Spleen (tissue), 11 donors: ENCODE data around the gene PCYT1A. TPM values are rescaled to one million over a fixed set of nuclear protein-coding genes. Genes with fewer than 3 reads are reported as not detected.
A peak's percentile ranks its signal among the peaks of the same experiment; 100 is the strongest.

Experiments used
- DNase-seq: peaks from one replicate; pipeline ENCODE4 v3.0.0-alpha.2; 2020
- H3K27ac ChIP-seq, 8 donors: fragments of 200-600 bp; sonication (generic) in 7 of 8; 1 replicate in 4 of 8; 2 replicates in 4 of 8; pipeline versions ENCODE4 v1.5.0 to v1.8.0; 2016 to 2021; ENCODE audit warnings: inconsistent platforms in 4 of 8, mild to moderate bottlenecking in 4 of 8, moderate library complexity in 1 of 8
- H3K27me3 ChIP-seq, 7 donors: fragments of 200-600 bp; sonication (generic) in 6 of 7; replicated peaks in 1 of 7; 1 replicate in 4 of 7; 2 replicates in 3 of 7; pipeline versions ENCODE4 v1.5.0 to v1.8.0; 2016 to 2021; ENCODE audit warnings: inconsistent platforms in 3 of 7, mild to moderate bottlenecking in 1 of 7
- H3K36me3 ChIP-seq, 6 donors: fragments of 200-600 bp; sonication (generic) in 5 of 6; 1 replicate in 4 of 6; 2 replicates in 2 of 6; pipeline versions ENCODE4 v1.5.0 to v1.8.0; 2016 to 2021; ENCODE audit warnings: inconsistent platforms in 2 of 6
- H3K4me1 ChIP-seq, 6 donors: fragments of 200-600 bp; sonication (generic) in 5 of 6; 1 replicate in 3 of 6; 2 replicates in 3 of 6; pipeline versions ENCODE4 v1.5.0 to v1.8.0; 2016 to 2021; ENCODE audit warnings: inconsistent platforms in 3 of 6
- H3K4me3 ChIP-seq, 8 donors: fragments of 200-600 bp; sonication (generic) in 7 of 8; 1 replicate in 4 of 8; 2 replicates in 4 of 8; pipeline versions ENCODE4 v1.5.0 to v1.8.0; 2016 to 2021; ENCODE audit warnings: inconsistent platforms in 4 of 8, mild to moderate bottlenecking in 4 of 8, moderate library complexity in 2 of 8
- H3K9me3 ChIP-seq, 8 donors: fragments of 200-600 bp; sonication (generic) in 7 of 8; 1 replicate in 4 of 8; 2 replicates in 4 of 8; pipeline versions ENCODE4 v1.5.0 to v1.8.0; 2016 to 2021; ENCODE audit warnings: inconsistent platforms in 4 of 8
- POLR2A ChIP-seq, 3 donors: fragments of 450-650 bp; IDR thresholded peaks; one replicate each; pipeline ENCODE4 v1.5.1; 2017; ENCODE audit warnings: antibody characterized with exemption in 3 of 3, mild to moderate bottlenecking in 1 of 3
- POLR2AphosphoS5 ChIP-seq, 3 donors: sonication (generic); formaldehyde crosslinking; IDR thresholded peaks; one replicate each; pipeline ENCODE4 v1.5.1; 2017; ENCODE audit warnings: antibody characterized with exemption in 3 of 3
- WGBS, 5 donors: extraction: QIAGEN DNeasy Blood & Tissue Kit in 3 of 5; methylation state at CpG; one replicate each; pipeline versions ENCODE4 v1.1.5 to v1.1.7; 2013 to 2018; 5-methylcytosine and 5-hydroxymethylcytosine counted together
- intact Hi-C: fragments of 100-400 bp; cut with DNase I; formaldehyde crosslinking; loops from one replicate; pipeline ENCODE4 v1.15.0; 2023; ENCODE audit warnings: low total_unique reads
- polyA plus RNA-seq, 3 donors: library from polyadenylated mRNA; stranded (reverse); fragments of 200-250 nt; gene quantifications; one replicate each; pipeline ENCODE4 v1.2.1, GENCODE V29; 2013
- total RNA-seq, 7 donors: library from RNA; depleted of rRNA in 3 of 7; stranded (reverse); fragments of >200 nt in 3 of 7; fragmentation: NEBNext Ultra II Directional in 4 of 7; extraction: Animal tissue kit (Norgen Biotek cat#: 25700) in 4 of 7; gene quantifications; one replicate each; pipeline versions ENCODE4 v1.1.0 to v1.2.1, GENCODE V29; 2016 to 2021
- TF ChIP-seq, protein P1 (sequence below), 11 experiments: fragments of 200-600 bp in 7 of 11; fragments of 450-650 bp in 4 of 11; sonication (generic) in 4 of 11; IDR thresholded peaks in 8 of 11; conservative IDR thresholded peaks in 3 of 11; 1 replicate in 7 of 11; 2 replicates in 4 of 11; pipeline versions ENCODE4 v1.4.0 to v1.8.0; 2016 to 2021; ENCODE audit warnings: antibody characterized with exemption in 11 of 11, inconsistent platforms in 4 of 11, mild to moderate bottlenecking in 1 of 11
- donor health status: healthy with polysubstance abuse.
- donor health status: DM: no; HTN: no; CAD: no; lungs with moderate emphysema.
- donor health status: DM: no; HTN: no; CAD: no.
- donor health status: Bipolar disorder and iron deficiency.
- donor health status: healthy.
- donor health status: DM: no; HTN: no; CAD: no.
- donor health status: DM: yes; HTN: yes; CAD: no.

PCYT1A gene
- total and polyA plus RNA-seq, 10 donors, result 10.6 to 128 (median 90.3) TPM

DNA sequence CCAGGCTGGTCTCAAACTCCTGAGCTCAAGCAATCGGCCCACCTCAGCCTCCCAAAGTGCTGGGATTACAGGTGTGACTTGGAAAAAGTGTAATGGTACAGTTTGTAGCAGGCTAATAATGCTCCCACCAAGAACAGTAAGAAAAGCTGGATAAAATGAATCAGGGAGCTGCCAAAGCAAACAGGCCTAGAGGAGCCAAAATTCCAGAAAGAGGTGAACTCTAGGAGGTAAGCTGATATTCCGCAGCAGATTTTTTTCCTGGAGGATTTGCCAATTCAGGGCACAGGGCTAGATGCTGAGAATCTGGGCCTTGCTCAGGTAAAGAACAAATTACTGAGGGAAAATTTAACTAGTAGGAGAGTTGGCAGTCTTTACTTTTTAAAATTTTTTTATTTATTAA is 11.0 kb upstream of the PCYT1A start:
- intact Hi-C loops, result no loop called here
- H3K36me3 ChIP-seq, result no peaks in the 10 kb centered on the region
- 93 to 100% (median 98%) methylated on average over 2 of the region's 2 CpGs for WGBS, 5 donors
- no peak overlapping the region for H3K27ac ChIP-seq
- DNase-seq, result no peak
- peaks cover 0 to 6% (median 2%) of the 10 kb centered on the region in 6 donors for H3K4me1 ChIP-seq
- H3K9me3 ChIP-seq, result no peaks in the 10 kb centered on the region
- no peaks in the 10 kb centered on the region for H3K27me3 ChIP-seq
- no peak overlapping the region for H3K4me3 ChIP-seq
- TF ChIP-seq POLR2A (IDR thresholded peaks at IDR 0.05) (no peak), POLR2AphosphoS5 (IDR thresholded peaks at IDR 0.05) (no peak)
- TF ChIP-seq, protein P1, sequence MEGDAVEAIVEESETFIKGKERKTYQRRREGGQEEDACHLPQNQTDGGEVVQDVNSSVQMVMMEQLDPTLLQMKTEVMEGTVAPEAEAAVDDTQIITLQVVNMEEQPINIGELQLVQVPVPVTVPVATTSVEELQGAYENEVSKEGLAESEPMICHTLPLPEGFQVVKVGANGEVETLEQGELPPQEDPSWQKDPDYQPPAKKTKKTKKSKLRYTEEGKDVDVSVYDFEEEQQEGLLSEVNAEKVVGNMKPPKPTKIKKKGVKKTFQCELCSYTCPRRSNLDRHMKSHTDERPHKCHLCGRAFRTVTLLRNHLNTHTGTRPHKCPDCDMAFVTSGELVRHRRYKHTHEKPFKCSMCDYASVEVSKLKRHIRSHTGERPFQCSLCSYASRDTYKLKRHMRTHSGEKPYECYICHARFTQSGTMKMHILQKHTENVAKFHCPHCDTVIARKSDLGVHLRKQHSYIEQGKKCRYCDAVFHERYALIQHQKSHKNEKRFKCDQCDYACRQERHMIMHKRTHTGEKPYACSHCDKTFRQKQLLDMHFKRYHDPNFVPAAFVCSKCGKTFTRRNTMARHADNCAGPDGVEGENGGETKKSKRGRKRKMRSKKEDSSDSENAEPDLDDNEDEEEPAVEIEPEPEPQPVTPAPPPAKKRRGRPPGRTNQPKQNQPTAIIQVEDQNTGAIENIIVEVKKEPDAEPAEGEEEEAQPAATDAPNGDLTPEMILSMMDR (IDR thresholded peaks at IDR 0.05 in 8 of 11, conservative IDR thresholded peaks at IDR 0.05 in 3 of 11), result no peak

DNA sequence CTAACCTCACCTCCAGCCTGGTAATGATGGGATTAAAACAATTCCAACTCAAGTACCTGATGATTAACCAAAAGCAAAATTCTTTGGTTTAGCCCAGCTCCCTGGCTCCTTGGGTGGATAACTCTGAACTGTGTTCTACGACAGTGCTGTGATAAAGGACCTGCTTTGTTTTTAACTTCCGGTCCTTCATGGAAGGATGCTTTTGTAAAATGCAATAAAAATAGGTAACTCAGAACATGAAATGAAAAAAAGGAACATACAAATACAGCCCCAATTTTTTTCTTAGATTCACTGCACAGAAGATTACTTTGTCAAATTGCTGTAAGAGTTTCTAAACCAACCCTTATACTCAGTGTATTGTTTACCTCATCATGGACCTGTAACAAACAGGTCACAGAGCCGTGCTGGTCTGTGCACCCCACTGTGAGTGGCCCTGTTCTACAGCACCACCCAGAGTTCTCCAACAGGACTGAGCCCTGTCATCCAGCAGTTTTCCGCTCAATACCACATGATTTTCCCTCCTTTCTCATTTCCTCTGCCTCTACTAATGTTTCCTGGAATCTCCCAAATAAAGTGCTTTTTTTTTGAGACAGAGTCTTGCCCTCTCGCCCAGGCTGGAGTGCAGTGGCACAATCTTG is 4.9 kb upstream of the PCYT1A start:
- no peak for DNase-seq
- H3K9me3 ChIP-seq, result no peaks in the 10 kb centered on the region
- H3K36me3 ChIP-seq, result no peaks in the 10 kb centered on the region
- intact Hi-C loops, result no loop called here
- WGBS, 5 donors, result 81 to 87% (median 83%) methylated on average over 5 of the region's 5 CpGs
- TF ChIP-seq, protein P1 (IDR thresholded peaks at IDR 0.05 in 8 of 11, conservative IDR thresholded peaks at IDR 0.05 in 3 of 11), result no peak
- no peak for TF ChIP-seq POLR2AphosphoS5 (IDR thresholded peaks at IDR 0.05)
- TF ChIP-seq POLR2A (IDR thresholded peaks at IDR 0.05), result no peak
- H3K4me1 ChIP-seq, result peaks cover 0 to 25% (median 9%) of the 10 kb centered on the region in 6 donors
- H3K27me3 ChIP-seq, result no peaks in the 10 kb centered on the region
- no peak overlapping the region for H3K4me3 ChIP-seq
- H3K27ac ChIP-seq, result peak overlapping the region in 5 of 8 donors; percentile 1 to 65 (median 38)

DNA sequence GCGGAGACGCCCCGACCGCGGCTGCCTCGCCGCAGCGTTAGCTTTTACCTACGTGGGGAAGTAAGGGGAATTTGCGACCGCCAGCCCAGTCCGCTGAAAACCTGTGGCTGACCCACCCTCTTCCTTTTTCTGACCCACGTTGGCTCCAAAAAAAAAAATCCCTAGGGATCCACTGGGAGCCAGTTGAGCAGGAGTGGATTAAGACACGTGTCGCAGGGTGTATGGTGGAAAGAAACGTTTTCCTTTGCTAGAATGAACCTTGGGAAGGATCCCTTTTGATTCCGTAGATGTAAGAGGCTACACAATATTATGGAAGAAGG is 575 bp upstream of the PCYT1A start:
- TF ChIP-seq POLR2A (IDR thresholded peaks at IDR 0.05), result no peak
- TF ChIP-seq, protein P1 (IDR thresholded peaks at IDR 0.05 in 8 of 11, conservative IDR thresholded peaks at IDR 0.05 in 3 of 11), result no peak
- no peak for TF ChIP-seq POLR2AphosphoS5 (IDR thresholded peaks at IDR 0.05)

DNA sequence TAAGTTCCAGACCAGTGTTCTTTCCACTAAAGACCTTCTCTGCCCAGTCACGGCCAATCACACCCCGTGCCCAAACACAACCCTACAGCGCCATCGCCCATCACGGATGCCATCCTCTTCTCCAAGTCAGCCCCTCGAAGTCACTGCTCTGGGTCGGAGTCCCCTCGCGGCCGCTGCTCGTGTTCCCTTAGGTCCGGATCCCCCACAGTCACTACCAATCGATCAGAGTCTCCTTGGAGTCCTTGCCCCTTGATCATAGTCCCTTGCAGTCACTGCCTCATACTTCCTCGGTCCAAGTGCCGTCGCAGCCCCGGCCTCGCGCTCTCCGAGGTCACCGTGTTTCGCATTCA is 461 bp downstream of the PCYT1A start:
- Histone ChIP-seq H3K27ac (peak overlapping the region; percentile 84 to 98 (median 94)), H3K36me3 (peaks cover 0 to 7% (median 0%) of the 10 kb centered on the region in 6 donors), H3K4me3 (peak overlapping the region; percentile 72 to 97 (median 78)), H3K27me3 (no peaks in the 10 kb centered on the region), H3K4me1 (peaks cover 18 to 66% (median 49%) of the 10 kb centered on the region in 6 donors), H3K9me3 (no peaks in the 10 kb centered on the region)
- 0 to 1% (median 1%) methylated on average over 14 to 22 of the region's 22 CpGs for WGBS, 5 donors
- DNase-seq, result no peak
- intact Hi-C loops, result no loop called here
- TF ChIP-seq POLR2AphosphoS5 (IDR thresholded peaks at IDR 0.05), result no peak
- no peak for TF ChIP-seq POLR2A (IDR thresholded peaks at IDR 0.05)
- TF ChIP-seq, protein P1 (IDR thresholded peaks at IDR 0.05 in 8 of 11, conservative IDR thresholded peaks at IDR 0.05 in 3 of 11), result no peak

More for the DNA sequence above, 575 bp upstream of the PCYT1A start:
- WGBS, 5 donors, result 1 to 2% (median 1%) methylated on average over 17 of the region's 17 CpGs
- H3K4me1 ChIP-seq, result peaks cover 18 to 66% (median 49%) of the 10 kb centered on the region in 6 donors
- H3K4me3 ChIP-seq, result peak overlapping the region; percentile 72 to 97 (median 78)
- DNase-seq, result no peak
- intact Hi-C loops, result no loop called here
- H3K27me3 ChIP-seq, result no peaks in the 10 kb centered on the region
- H3K9me3 ChIP-seq, result no peaks in the 10 kb centered on the region
- H3K36me3 ChIP-seq, result peaks cover 0 to 2% (median 0%) of the 10 kb centered on the region in 6 donors
- H3K27ac ChIP-seq, result peak overlapping the region; percentile 84 to 98 (median 94)
